ENCODE data around the gene ALKBH2.

DNA sequence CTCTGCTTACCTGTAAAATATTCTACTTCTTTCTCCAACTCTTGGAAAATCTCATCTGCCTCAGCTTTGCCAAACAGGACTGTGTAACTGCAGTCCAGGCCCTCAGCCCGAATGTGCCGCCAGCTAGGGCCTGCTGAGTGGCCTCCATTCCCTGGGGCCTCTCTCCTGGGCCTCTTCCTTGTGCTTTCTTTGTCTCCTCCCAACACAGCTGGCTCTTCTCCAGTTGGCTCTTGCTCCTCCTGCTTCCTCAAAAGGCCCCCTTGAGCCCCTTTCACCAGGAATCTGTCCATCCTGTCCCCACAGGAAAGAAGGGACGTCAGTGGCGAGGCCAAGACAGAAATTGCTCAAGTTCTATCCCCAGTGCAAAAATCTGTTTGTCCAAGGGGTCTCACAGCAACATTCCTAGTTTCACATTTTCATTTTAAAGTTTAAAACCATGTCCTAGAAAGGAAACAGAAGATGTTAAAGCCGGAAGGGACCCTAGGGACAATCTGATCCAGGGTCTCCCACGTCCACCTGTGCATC, 713 bp downstream of the ALKBH2 start:
- no peak for TF ChIP-seq SUZ12 (IDR thresholded peaks at IDR 0.05)
- no peak for TF ChIP-seq ELF4 (IDR thresholded peaks at IDR 0.05)
- no peak for TF ChIP-seq FOXK2 (IDR thresholded peaks at IDR 0.05)
- TF ChIP-seq FOXM1 (IDR thresholded peaks at IDR 0.05; ENCODE audit: borderline replicate concordance) = no peak
- TF ChIP-seq SP1 (IDR thresholded peaks at IDR 0.05) = no peak
- TF ChIP-seq BHLHE40 (IDR thresholded peaks at IDR 0.05; ENCODE audit: borderline replicate concordance) = no peak
- TF ChIP-seq, protein P1, sequence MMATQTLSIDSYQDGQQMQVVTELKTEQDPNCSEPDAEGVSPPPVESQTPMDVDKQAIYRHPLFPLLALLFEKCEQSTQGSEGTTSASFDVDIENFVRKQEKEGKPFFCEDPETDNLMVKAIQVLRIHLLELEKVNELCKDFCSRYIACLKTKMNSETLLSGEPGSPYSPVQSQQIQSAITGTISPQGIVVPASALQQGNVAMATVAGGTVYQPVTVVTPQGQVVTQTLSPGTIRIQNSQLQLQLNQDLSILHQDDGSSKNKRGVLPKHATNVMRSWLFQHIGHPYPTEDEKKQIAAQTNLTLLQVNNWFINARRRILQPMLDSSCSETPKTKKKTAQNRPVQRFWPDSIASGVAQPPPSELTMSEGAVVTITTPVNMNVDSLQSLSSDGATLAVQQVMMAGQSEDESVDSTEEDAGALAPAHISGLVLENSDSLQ (IDR thresholded peaks at IDR 0.05) = no peak
- no peak for TF ChIP-seq HDGF (IDR thresholded peaks at IDR 0.05; ENCODE audit: borderline replicate concordance)
- no peak for TF ChIP-seq ARNT (IDR thresholded peaks at IDR 0.05)
- TF ChIP-seq NFRKB (IDR thresholded peaks at IDR 0.05) = no peak

Data from HEK293T (cell line).